Breast epithelium (tissue), 4 donors: ENCODE data around the gene APOBR. TPM values are rescaled to one million over a fixed set of nuclear protein-coding genes. Genes with fewer than 3 reads are reported as not detected.

Source experiments
- DNase-seq, 2 donors: peaks; one replicate each; pipeline ENCODE4 v3.0.0-alpha.2; 2019; ENCODE audit warnings: low spot score in 2 of 2
- H3K27ac ChIP-seq, 2 donors: fragments of 200-600 bp; sonication (generic) in 1 of 2; one replicate each; pipeline ENCODE4 v1.5.1; 2016 to 2019; ENCODE audit warnings: mild to moderate bottlenecking in 1 of 2
- H3K27me3 ChIP-seq, 2 donors: fragments of 200-600 bp; sonication (generic) in 1 of 2; one replicate each; pipeline versions ENCODE4 v1.5.1 to v1.6.0; 2017 to 2019; ENCODE audit warnings: control low read depth in 1 of 2, mild to moderate bottlenecking in 1 of 2
- H3K36me3 ChIP-seq: fragments of 200-600 bp; one replicate; pipeline ENCODE4 v1.5.1; 2019
- H3K4me1 ChIP-seq, 2 donors: fragments of 200-600 bp; sonication (generic); one replicate each; pipeline ENCODE4 v1.5.1; 2016 to 2019; ENCODE audit warnings: control low read depth in 1 of 2
- H3K4me3 ChIP-seq, 3 donors: fragments of 200-600 bp; sonication (generic); 1 replicate in 2 of 3; 2 replicates in 1 of 3; pipeline ENCODE4 v1.5.1; 2016 to 2019; ENCODE audit warnings: mild to moderate bottlenecking in 3 of 3, moderate library complexity in 2 of 3
- H3K9me3 ChIP-seq, 2 donors: fragments of 200-600 bp; sonication (generic) in 1 of 2; one replicate each; pipeline ENCODE4 v1.5.1; 2016 to 2019; ENCODE audit warnings: control low read depth in 1 of 2
- CTCF ChIP-seq, 3 donors: fragments of 450-650 bp; IDR thresholded peaks; one replicate each; pipeline ENCODE4 v1.5.1; 2016 to 2017; ENCODE audit warnings: antibody characterized with exemption in 3 of 3, mild to moderate bottlenecking in 3 of 3, moderate library complexity in 3 of 3
- POLR2A ChIP-seq: fragments of 450-650 bp; IDR thresholded peaks from one replicate; pipeline ENCODE4 v1.6.1; 2016; ENCODE audit warnings: antibody characterized with exemption, mild to moderate bottlenecking, moderate library complexity
- POLR2AphosphoS5 ChIP-seq, 3 donors: sonication (generic); formaldehyde crosslinking; IDR thresholded peaks; one replicate each; pipeline ENCODE4 v1.6.1; 2017; ENCODE audit warnings: antibody characterized with exemption in 3 of 3
- intact Hi-C: fragments of 100-400 bp; cut with DNase I; formaldehyde crosslinking; loops from one replicate; pipeline ENCODE4 v1.15.1; 2023; ENCODE audit warnings: low total_unique reads
- total RNA-seq, 3 donors: library from RNA; depleted of rRNA; stranded (reverse); fragments of >200 nt; gene quantifications; one replicate each; pipeline ENCODE4 v1.1.0, GENCODE V29; 2016

APOBR gene
- total RNA-seq, 3 donors from 2014 or later, result 0.66 to 3.1 (median 2.9) TPM

DNA sequence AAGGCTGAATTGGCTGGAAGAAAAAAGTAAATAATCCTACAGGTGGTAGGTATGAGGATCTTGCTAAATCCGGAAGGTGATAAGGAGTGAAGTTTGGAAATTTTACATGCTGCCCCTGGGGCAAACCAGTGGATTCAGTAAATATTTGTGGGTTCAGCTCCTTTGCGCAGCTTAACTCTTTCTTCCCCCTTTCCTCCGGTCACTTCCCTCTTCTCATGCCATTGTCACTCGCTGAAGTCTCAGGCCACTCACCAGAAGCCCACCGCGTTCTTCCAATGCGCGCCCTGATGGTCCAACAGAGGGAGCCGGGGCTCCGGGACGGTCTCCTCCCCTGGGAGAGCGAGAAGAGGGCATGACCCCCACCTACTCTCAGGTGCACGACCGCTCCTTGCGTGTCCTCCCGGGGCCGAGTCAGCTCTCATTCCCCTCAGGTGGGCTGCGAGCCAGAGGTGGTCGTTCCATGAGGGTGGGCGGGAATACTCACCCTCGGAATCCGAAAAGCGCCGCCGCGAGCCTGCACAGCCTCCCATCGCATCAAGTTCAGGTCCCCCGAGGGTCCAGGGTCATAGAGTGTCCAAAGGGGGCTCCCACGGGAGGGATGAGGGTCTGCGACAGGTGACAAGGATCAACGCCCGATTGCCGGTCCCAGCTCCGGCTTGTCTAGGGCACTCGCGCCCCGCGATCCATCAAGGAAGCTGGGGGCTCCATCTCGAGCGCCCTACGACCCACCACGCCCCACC, 3.0 kb upstream of the APOBR start:
- Histone ChIP-seq H3K36me3 (no peaks in the 10 kb centered on the region), H3K27ac (peak overlapping the region; percentile 95 to 98), H3K4me3 (peak overlapping the region; percentile 90 to 97 (median 97)), H3K27me3 (no peaks in the 10 kb centered on the region), H3K9me3 (no peaks in the 10 kb centered on the region), H3K4me1 (no peaks in the 10 kb centered on the region)
- intact Hi-C loops, result loop anchor here (10.0 kb wide), 1 partner anchor 53 kb away; no protein-coding TSS in a partner anchor
- DNase-seq, result peak in 1 of 2 donors; percentile 40
- TF ChIP-seq CTCF (IDR thresholded peaks at IDR 0.05) (peak in 1 of 3 donors; percentile 19), POLR2A (no peak)

GRCh38 chr16:28491970-28492474, 2.4 kb upstream of the APOBR start, which contains the start of gene CLN3:
TSS of gene CLN3 (minus strand) at chr16:28492074. CDS start at chr16:28491759, 315 bp downstream.
- Histone ChIP-seq H3K36me3 (no peaks in the 10 kb centered on the region), H3K4me1 (no peaks in the 10 kb centered on the region), H3K27me3 (no peaks in the 10 kb centered on the region), H3K9me3 (no peaks in the 10 kb centered on the region), H3K27ac (peak within 1 kb of the TSS; percentile 95 to 98), H3K4me3 (peak within 1 kb of the TSS; percentile 90 to 97 (median 97))
- DNase-seq, result peak; percentile 91 to 92
- TF ChIP-seq CTCF (IDR thresholded peaks at IDR 0.05) (peak in 1 of 3 donors; percentile 37), POLR2AphosphoS5 (IDR thresholded peaks at IDR 0.05) (peak; percentile 86 to 94 (median 86)), POLR2A (no peak)
- intact Hi-C loops, result loop anchor here (10.0 kb wide), 1 partner anchor 53 kb away; no protein-coding TSS in a partner anchor

GRCh38 chr16:28492511-28492910, 1.9 kb upstream of the APOBR start:
- Histone ChIP-seq H3K9me3 (no peaks in the 10 kb centered on the region), H3K27me3 (no peaks in the 10 kb centered on the region), H3K27ac (peak overlapping the region; percentile 95 to 98), H3K4me1 (no peaks in the 10 kb centered on the region), H3K4me3 (peak overlapping the region in 2 of 3 donors; percentile 97), H3K36me3 (no peaks in the 10 kb centered on the region)
- TF ChIP-seq POLR2AphosphoS5 (IDR thresholded peaks at IDR 0.05), result no peak
- no peak for TF ChIP-seq CTCF (IDR thresholded peaks at IDR 0.05)
- TF ChIP-seq POLR2A, result no peak
- no peak for DNase-seq
- intact Hi-C loops, result loop anchor here (10.0 kb wide), 1 partner anchor 52 kb away; no protein-coding TSS in a partner anchor

- no peak for TF ChIP-seq POLR2AphosphoS5 (IDR thresholded peaks at IDR 0.05)
- TF ChIP-seq CTCF (IDR thresholded peaks at IDR 0.05), result no peak
- TF ChIP-seq POLR2A, result no peak
- no peak for DNase-seq
- Histone ChIP-seq H3K9me3 (no peaks in the 10 kb centered on the region), H3K4me3 (peak overlapping the region; percentile 14 to 25 (median 22)), H3K4me1 (no peaks in the 10 kb centered on the region), H3K27ac (peak overlapping the region in 1 of 2 donors; percentile 33), H3K27me3 (no peaks in the 10 kb centered on the region), H3K36me3 (no peaks in the 10 kb centered on the region)
- intact Hi-C loops, result loop anchor here (10.0 kb wide), 1 partner anchor 50 kb away; no protein-coding TSS in a partner anchor
Observed at GRCh38 chr16:28495098-28495793, 803 bp downstream of the APOBR start.
